ENCODE measurements around the gene INTS4. TPM values are rescaled to one million over a fixed set of nuclear protein-coding genes. Genes with fewer than 3 reads are reported as not detected.

Gene INTS4
- total and polyA plus RNA-seq, 10 of the 15 experiments (the other 5 are each of a cell fraction or from before 2014, with no cell fraction given), result 20.2 to 50.5 (median 40.0) TPM

GRCh38 chr11:77994434-77995362, at the start of gene INTS4 (continued):
- peak; percentile 98 for TF ChIP-seq ZNF687 (IDR thresholded peaks at IDR 0.05)
- TF ChIP-seq NFYB (IDR thresholded peaks at IDR 0.05; ENCODE audit: insufficient read depth, low read depth, low read length), result peak; percentile 98
- no peak for TF ChIP-seq USF2 (IDR thresholded peaks at IDR 0.05; ENCODE audit: borderline replicate concordance, low read depth, low read length)
- peak; percentile 88 for TF ChIP-seq SIN3A (IDR thresholded peaks at IDR 0.05; ENCODE audit: low read depth, low read length)
- TF ChIP-seq TBL1XR1 (IDR thresholded peaks at IDR 0.05; ENCODE audit: low read depth, low read length), result 0 out of 2 replicates have a peak, but pooled peaks have one; percentile 6
- TF ChIP-seq, protein P1, sequence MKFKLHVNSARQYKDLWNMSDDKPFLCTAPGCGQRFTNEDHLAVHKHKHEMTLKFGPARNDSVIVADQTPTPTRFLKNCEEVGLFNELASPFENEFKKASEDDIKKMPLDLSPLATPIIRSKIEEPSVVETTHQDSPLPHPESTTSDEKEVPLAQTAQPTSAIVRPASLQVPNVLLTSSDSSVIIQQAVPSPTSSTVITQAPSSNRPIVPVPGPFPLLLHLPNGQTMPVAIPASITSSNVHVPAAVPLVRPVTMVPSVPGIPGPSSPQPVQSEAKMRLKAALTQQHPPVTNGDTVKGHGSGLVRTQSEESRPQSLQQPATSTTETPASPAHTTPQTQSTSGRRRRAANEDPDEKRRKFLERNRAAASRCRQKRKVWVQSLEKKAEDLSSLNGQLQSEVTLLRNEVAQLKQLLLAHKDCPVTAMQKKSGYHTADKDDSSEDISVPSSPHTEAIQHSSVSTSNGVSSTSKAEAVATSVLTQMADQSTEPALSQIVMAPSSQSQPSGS (IDR thresholded peaks at IDR 0.05; ENCODE audit: low read length), result no peak
- peak in 1 of 2 experiments; percentile 63; a peak in 1 of 4 replicates for TF ChIP-seq ETV6 (conservative IDR thresholded peaks at IDR 0.05 in 1 of 2, IDR thresholded peaks at IDR 0.05 in 1 of 2; ENCODE audit: borderline replicate concordance in 1 of 2, low read depth in 1 of 2)
- no peak for TF ChIP-seq RCOR1 (conservative IDR thresholded peaks at IDR 0.05; ENCODE audit: low read depth, low read length)
- TF ChIP-seq, protein P2, sequence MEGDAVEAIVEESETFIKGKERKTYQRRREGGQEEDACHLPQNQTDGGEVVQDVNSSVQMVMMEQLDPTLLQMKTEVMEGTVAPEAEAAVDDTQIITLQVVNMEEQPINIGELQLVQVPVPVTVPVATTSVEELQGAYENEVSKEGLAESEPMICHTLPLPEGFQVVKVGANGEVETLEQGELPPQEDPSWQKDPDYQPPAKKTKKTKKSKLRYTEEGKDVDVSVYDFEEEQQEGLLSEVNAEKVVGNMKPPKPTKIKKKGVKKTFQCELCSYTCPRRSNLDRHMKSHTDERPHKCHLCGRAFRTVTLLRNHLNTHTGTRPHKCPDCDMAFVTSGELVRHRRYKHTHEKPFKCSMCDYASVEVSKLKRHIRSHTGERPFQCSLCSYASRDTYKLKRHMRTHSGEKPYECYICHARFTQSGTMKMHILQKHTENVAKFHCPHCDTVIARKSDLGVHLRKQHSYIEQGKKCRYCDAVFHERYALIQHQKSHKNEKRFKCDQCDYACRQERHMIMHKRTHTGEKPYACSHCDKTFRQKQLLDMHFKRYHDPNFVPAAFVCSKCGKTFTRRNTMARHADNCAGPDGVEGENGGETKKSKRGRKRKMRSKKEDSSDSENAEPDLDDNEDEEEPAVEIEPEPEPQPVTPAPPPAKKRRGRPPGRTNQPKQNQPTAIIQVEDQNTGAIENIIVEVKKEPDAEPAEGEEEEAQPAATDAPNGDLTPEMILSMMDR (IDR thresholded peaks at IDR 0.05 in 2 of 3, conservative IDR thresholded peaks at IDR 0.05 in 1 of 3; ENCODE audit: control insufficient read depth in 2 of 3, extremely low read depth in 1 of 3, insufficient read depth in 1 of 3, low read depth in 3 of 3, low read length in 3 of 3), result no peak
- no peak for TF ChIP-seq TARDBP (IDR thresholded peaks at IDR 0.05; ENCODE audit: borderline replicate concordance)
- TF ChIP-seq CBX5 (IDR thresholded peaks at IDR 0.05; ENCODE audit: low read depth), result peak; percentile 54; the same call in 1 of the 2 replicates
- no peak for TF ChIP-seq BRCA1 (IDR thresholded peaks at IDR 0.05; ENCODE audit: low read depth, low read length)
- TF ChIP-seq, protein P3, sequence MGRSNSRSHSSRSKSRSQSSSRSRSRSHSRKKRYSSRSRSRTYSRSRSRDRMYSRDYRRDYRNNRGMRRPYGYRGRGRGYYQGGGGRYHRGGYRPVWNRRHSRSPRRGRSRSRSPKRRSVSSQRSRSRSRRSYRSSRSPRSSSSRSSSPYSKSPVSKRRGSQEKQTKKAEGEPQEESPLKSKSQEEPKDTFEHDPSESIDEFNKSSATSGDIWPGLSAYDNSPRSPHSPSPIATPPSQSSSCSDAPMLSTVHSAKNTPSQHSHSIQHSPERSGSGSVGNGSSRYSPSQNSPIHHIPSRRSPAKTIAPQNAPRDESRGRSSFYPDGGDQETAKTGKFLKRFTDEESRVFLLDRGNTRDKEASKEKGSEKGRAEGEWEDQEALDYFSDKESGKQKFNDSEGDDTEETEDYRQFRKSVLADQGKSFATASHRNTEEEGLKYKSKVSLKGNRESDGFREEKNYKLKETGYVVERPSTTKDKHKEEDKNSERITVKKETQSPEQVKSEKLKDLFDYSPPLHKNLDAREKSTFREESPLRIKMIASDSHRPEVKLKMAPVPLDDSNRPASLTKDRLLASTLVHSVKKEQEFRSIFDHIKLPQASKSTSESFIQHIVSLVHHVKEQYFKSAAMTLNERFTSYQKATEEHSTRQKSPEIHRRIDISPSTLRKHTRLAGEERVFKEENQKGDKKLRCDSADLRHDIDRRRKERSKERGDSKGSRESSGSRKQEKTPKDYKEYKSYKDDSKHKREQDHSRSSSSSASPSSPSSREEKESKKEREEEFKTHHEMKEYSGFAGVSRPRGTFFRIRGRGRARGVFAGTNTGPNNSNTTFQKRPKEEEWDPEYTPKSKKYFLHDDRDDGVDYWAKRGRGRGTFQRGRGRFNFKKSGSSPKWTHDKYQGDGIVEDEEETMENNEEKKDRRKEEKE (IDR thresholded peaks at IDR 0.05), result no peak
- peak; percentile 95 for TF ChIP-seq IKZF1 (conservative IDR thresholded peaks at IDR 0.05)
- TF ChIP-seq YBX1 (IDR thresholded peaks at IDR 0.05), result no peak
- TF ChIP-seq SREBF2 (IDR thresholded peaks at IDR 0.05; ENCODE audit: low read length), result no peak

Measured in GM12878 (cell line).